DOHH2 (cell line): Measurements from ENCODE around the gene WDR59.

Source experiments
- EZH2phosphoT487 ChIP-seq: fragments of 200-600 bp; sonication (generic); IDR thresholded peaks from 2 replicates; pipeline ENCODE4 v1.6.1; 2017; ENCODE audit warnings: borderline replicate concordance, mild to moderate bottlenecking, antibody characterized with exemption, low read length, moderate library complexity, mixed read lengths
- TF ChIP-seq, protein P1 (sequence below): fragments of 200-600 bp; sonication (generic); IDR thresholded peaks from one replicate; pipeline ENCODE4 v1.5.1; 2014; ENCODE audit warnings: antibody characterized with exemption, mild to moderate bottlenecking, low read depth, low read length; ENCODE audit not compliant: poor library complexity, severe bottlenecking

DNA sequence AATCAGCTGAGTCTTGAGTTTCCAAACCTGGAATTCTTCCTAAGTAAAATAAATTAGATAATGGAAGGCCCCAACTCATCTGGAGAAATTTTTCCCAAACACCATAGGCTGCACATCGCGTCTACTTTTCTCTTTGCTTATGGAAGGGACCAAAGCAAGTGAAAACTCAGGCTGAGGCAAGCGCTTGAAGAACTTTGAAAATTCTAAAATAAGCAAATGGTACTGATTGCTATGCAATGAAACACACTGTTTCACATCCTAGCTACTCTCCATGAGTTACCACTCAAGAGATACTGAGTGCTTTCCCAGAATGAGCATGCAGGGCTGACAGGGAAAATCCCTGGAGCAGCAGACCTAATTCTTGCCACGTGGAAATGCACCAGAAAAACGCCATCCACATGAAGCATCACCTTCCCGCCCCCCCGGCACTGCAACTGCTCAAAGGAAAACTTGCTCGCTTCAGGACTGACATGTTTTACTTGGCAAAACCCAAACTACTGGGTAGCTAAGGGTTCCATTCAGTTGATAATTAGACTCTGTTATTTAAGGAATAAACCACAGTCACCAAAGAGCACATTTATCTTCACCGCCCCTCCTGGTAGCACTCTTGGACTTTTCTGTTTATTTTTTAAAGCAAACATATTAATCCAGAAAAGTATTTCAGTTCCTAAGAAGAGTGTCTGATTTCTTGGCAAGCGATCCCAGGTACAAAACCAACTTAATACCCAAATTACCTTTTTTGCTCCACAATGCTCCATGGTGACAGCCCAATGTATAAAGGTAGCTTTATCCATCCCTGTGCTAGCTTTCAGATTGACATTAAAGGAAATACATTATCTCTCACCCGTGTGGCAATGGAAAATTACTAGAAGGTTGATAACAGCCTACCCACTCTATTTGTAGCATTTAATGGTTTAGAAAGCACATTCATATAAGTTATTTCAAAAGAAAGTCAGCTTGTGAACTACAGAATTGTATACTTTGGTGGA lies 62.5 kb downstream of the WDR59 start:
- TF ChIP-seq, protein P1, sequence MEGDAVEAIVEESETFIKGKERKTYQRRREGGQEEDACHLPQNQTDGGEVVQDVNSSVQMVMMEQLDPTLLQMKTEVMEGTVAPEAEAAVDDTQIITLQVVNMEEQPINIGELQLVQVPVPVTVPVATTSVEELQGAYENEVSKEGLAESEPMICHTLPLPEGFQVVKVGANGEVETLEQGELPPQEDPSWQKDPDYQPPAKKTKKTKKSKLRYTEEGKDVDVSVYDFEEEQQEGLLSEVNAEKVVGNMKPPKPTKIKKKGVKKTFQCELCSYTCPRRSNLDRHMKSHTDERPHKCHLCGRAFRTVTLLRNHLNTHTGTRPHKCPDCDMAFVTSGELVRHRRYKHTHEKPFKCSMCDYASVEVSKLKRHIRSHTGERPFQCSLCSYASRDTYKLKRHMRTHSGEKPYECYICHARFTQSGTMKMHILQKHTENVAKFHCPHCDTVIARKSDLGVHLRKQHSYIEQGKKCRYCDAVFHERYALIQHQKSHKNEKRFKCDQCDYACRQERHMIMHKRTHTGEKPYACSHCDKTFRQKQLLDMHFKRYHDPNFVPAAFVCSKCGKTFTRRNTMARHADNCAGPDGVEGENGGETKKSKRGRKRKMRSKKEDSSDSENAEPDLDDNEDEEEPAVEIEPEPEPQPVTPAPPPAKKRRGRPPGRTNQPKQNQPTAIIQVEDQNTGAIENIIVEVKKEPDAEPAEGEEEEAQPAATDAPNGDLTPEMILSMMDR, result no peak
- no peak for TF ChIP-seq EZH2phosphoT487
